ENCODE results near the gene F7.

GRCh38 chr13:113084094-113084942 is 21.3 kb upstream of the F7 start:
- TF ChIP-seq POLR2AphosphoS5 (IDR thresholded peaks at IDR 0.05; ENCODE audit: borderline replicate concordance, low read depth, low read length) (no peak), EZH2 (IDR thresholded peaks at IDR 0.05) (no peak), FOXP2 (optimal IDR thresholded peaks at IDR 0.05; ENCODE audit: control extremely low read depth, extremely low read length, insufficient read depth) (no peak)
